ENCODE results near the gene FAAP100.
"Not testable (repeated sequence)": the region's sequence is repeated elsewhere in the genome, so short reads cannot be mapped to it uniquely, and the experiment has no call there.

Gene FAAP100

GRCh38 chr17:81552244-81553017 lies at the start of gene FAAP100:
FAAP100 (minus strand) TSS chr17:81552353; CDS start chr17:81552330, 23 bp downstream.
- peak; percentile 63 for DNase-seq (ENCODE audit: low read depth)

- peak; percentile 69 for DNase-seq (ENCODE audit: low read depth)
Observed at GRCh38 chr17:81601525-81602120, 49.5 kb upstream of the FAAP100 start.

- DNase-seq (ENCODE audit: low read depth): peak; percentile 78
Observed at GRCh38 chr17:81599719-81600486, 47.8 kb upstream of the FAAP100 start.

- DNase-seq (ENCODE audit: low read depth): no peak
Observed at GRCh38 chr17:81593105-81593871, 41.1 kb upstream of the FAAP100 start.

GRCh38 chr17:81591971-81592370 lies 39.8 kb upstream of the FAAP100 start:
- no peak for DNase-seq (ENCODE audit: low read depth)

GRCh38 chr17:81590121-81590520 lies 38.0 kb upstream of the FAAP100 start:
- no peak for DNase-seq (ENCODE audit: low read depth)

GRCh38 chr17:81589612-81590011 lies 37.5 kb upstream of the FAAP100 start:
- no peak for DNase-seq (ENCODE audit: low read depth)

GRCh38 chr17:81586096-81586495 lies 33.9 kb upstream of the FAAP100 start:
- no peak for DNase-seq (ENCODE audit: low read depth)

GRCh38 chr17:81584771-81585170 lies 32.6 kb upstream of the FAAP100 start:
- DNase-seq (ENCODE audit: low read depth): not testable (repeated sequence)

- no peak for DNase-seq (ENCODE audit: low read depth)
Observed at GRCh38 chr17:81583589-81584342, 31.6 kb upstream of the FAAP100 start.

- DNase-seq (ENCODE audit: low read depth): no peak
Observed at GRCh38 chr17:81582749-81583148, 30.6 kb upstream of the FAAP100 start.

- DNase-seq (ENCODE audit: low read depth): peak; percentile 68
Observed at GRCh38 chr17:81582341-81582740, 30.2 kb upstream of the FAAP100 start.

- no peak for DNase-seq (ENCODE audit: low read depth)
Observed at GRCh38 chr17:81581758-81582157, 29.6 kb upstream of the FAAP100 start.

GRCh38 chr17:81580481-81580880 lies 28.3 kb upstream of the FAAP100 start:
- no peak for DNase-seq (ENCODE audit: low read depth)

GRCh38 chr17:81579821-81580321 lies 27.7 kb upstream of the FAAP100 start:
- DNase-seq (ENCODE audit: low read depth): peak; percentile 89

GRCh38 chr17:81579298-81579697 lies 27.1 kb upstream of the FAAP100 start:
- no peak for DNase-seq (ENCODE audit: low read depth)

GRCh38 chr17:81578561-81579225 lies 26.5 kb upstream of the FAAP100 start:
- no peak for DNase-seq (ENCODE audit: low read depth)

GRCh38 chr17:81578038-81578441 lies 25.9 kb upstream of the FAAP100 start:
- DNase-seq (ENCODE audit: low read depth): peak; percentile 90

- peak; percentile 67 for DNase-seq (ENCODE audit: low read depth)
Observed at GRCh38 chr17:81577278-81578000, 25.3 kb upstream of the FAAP100 start.
